ENCODE data around the gene FAM240A.

Gene FAM240A

GRCh38 chr3:46662771-46663551 lies 50.6 kb downstream of the FAM240A start:
- DNase-seq (ENCODE audit: low spot score), result peak; percentile 68

GRCh38 chr3:46663591-46664135 lies 51.3 kb downstream of the FAM240A start:
- DNase-seq (ENCODE audit: low spot score), result no peak

- DNase-seq (ENCODE audit: low spot score), result no peak
Measured at GRCh38 chr3:46664188-46664970, 52.1 kb downstream of the FAM240A start.

GRCh38 chr3:46664971-46665762 lies 52.8 kb downstream of the FAM240A start:
- no peak for DNase-seq (ENCODE audit: low spot score)

- no peak for DNase-seq (ENCODE audit: low spot score)
Measured at GRCh38 chr3:46665763-46666452, 53.6 kb downstream of the FAM240A start.

GRCh38 chr3:46666453-46666845 lies 54.1 kb downstream of the FAM240A start:
- no peak for DNase-seq (ENCODE audit: low spot score)

- no peak for DNase-seq (ENCODE audit: low spot score)
Measured at GRCh38 chr3:46667061-46667621, 54.8 kb downstream of the FAM240A start.

GRCh38 chr3:46667657-46668056 lies 55.3 kb downstream of the FAM240A start:
- no peak for DNase-seq (ENCODE audit: low spot score)

GRCh38 chr3:46668116-46668515 lies 55.8 kb downstream of the FAM240A start:
- no peak for DNase-seq (ENCODE audit: low spot score)

- no peak for DNase-seq (ENCODE audit: low spot score)
Measured at GRCh38 chr3:46668591-46668990, 56.3 kb downstream of the FAM240A start.

- DNase-seq (ENCODE audit: low spot score), result no peak
Measured at GRCh38 chr3:46669191-46669999, 57.1 kb downstream of the FAM240A start.

- no peak for DNase-seq (ENCODE audit: low spot score)
Measured at GRCh38 chr3:46670000-46670890, 57.9 kb downstream of the FAM240A start.

GRCh38 chr3:46670891-46671427 lies 58.6 kb downstream of the FAM240A start:
- DNase-seq (ENCODE audit: low spot score), result no peak

GRCh38 chr3:46671541-46672348 lies 59.4 kb downstream of the FAM240A start:
- DNase-seq (ENCODE audit: low spot score), result no peak

GRCh38 chr3:46672349-46672695 lies 60.0 kb downstream of the FAM240A start:
- no peak for DNase-seq (ENCODE audit: low spot score)

- DNase-seq (ENCODE audit: low spot score), result no peak
Measured at GRCh38 chr3:46673151-46674030, 61.1 kb downstream of the FAM240A start.

Data from GM03348 (cell line).